ENCODE measurements around the gene AKAP13. TPM values are rescaled to one million over a fixed set of nuclear protein-coding genes. Genes with fewer than 3 reads are reported as not detected.

The AKAP13 gene
- total RNA-seq, 1 experiment from 2014 or later: 47.3 TPM

DNA sequence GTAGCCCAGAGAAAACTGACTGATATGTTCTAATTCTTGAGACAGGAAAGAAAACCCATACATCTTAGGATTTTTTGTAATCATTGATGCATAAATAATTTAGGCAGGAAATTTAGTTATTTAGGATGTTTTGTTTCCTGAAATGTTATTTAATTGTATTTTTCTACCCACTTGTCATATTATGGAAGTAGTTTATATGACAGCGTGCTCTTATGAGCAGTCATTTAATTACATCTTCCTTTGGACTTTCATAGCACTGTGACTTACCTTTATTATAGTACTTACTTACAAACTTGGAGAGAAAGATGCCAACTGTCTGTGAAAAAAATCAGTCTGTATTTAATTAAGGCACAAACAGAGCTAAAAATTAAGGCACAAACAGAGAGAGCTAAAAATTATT lies 65.0 kb downstream of the AKAP13 start:
- H2AK5ac ChIP-seq (ENCODE audit: insufficient read length, low read length): no peak overlapping the region
- Mint-ChIP-seq H3K36me3 (ENCODE audit: insufficient read depth in 1 of 3, low read depth in 3 of 3) (peaks cover 17 to 18% (median 18%) of the 10 kb centered on the region in 3 experiments), H3K4me1 (peaks cover 20 to 27% of the 10 kb centered on the region in 2 experiments), H3K27me3 (ENCODE audit: low read depth) (no peaks in the 10 kb centered on the region), H3K27ac (no peak overlapping the region; a peak in 1 of 7 replicates), H3K9me3 (peaks cover 17 to 26% of the 10 kb centered on the region in 2 experiments), H3K4me3 (no peak overlapping the region)
- no peaks in the 10 kb centered on the region for H3K79me1 ChIP-seq (ENCODE audit: insufficient read depth, low read depth, low read length, poor library complexity, severe bottlenecking)
- H3K27ac ChIP-seq (ENCODE audit: insufficient read length, low read depth, low read length): no peak overlapping the region
- H3K27me3 ChIP-seq (ENCODE audit: insufficient read depth, low read length): no peaks in the 10 kb centered on the region
- H3K56ac ChIP-seq (ENCODE audit: insufficient read length, low read depth, low read length): no peak overlapping the region
- H3K23me2 ChIP-seq (ENCODE audit: insufficient read length, low read depth, low read length, poor library complexity, severe bottlenecking): no peaks in the 10 kb centered on the region
- H2BK120ac ChIP-seq (ENCODE audit: low read depth, low read length, poor library complexity, severe bottlenecking): no peak overlapping the region
- H3K4me1 ChIP-seq (ENCODE audit: insufficient read depth, low read length): no peaks in the 10 kb centered on the region; the same call in 1 of the 2 replicates
- H2AFZ ChIP-seq (ENCODE audit: low read length): no peak overlapping the region
- H3K4ac ChIP-seq (ENCODE audit: low read depth, low read length): no peak overlapping the region
- DNase-seq: no peak
- no peak overlapping the region for H2BK20ac ChIP-seq (ENCODE audit: low read depth, low read length, poor library complexity, severe bottlenecking)
- no peak overlapping the region for H3K14ac ChIP-seq (ENCODE audit: insufficient read depth, low read length)
- H3K9ac ChIP-seq (ENCODE audit: extremely low read depth, insufficient read length, low read length): no peak overlapping the region
- TF ChIP-seq, protein P1, sequence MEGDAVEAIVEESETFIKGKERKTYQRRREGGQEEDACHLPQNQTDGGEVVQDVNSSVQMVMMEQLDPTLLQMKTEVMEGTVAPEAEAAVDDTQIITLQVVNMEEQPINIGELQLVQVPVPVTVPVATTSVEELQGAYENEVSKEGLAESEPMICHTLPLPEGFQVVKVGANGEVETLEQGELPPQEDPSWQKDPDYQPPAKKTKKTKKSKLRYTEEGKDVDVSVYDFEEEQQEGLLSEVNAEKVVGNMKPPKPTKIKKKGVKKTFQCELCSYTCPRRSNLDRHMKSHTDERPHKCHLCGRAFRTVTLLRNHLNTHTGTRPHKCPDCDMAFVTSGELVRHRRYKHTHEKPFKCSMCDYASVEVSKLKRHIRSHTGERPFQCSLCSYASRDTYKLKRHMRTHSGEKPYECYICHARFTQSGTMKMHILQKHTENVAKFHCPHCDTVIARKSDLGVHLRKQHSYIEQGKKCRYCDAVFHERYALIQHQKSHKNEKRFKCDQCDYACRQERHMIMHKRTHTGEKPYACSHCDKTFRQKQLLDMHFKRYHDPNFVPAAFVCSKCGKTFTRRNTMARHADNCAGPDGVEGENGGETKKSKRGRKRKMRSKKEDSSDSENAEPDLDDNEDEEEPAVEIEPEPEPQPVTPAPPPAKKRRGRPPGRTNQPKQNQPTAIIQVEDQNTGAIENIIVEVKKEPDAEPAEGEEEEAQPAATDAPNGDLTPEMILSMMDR (conservative IDR thresholded peaks at IDR 0.05): no peak
- H3K9me3 ChIP-seq (ENCODE audit: control insufficient read depth, low read depth, low read length): no peaks in the 10 kb centered on the region
- no peak overlapping the region for H3K4me2 ChIP-seq (ENCODE audit: insufficient read depth, insufficient read length, low read length)
- peaks cover 6% of the 10 kb centered on the region; the same call in 1 of the 2 replicates for H3K79me2 ChIP-seq (ENCODE audit: insufficient read depth, low read length)
- H2BK12ac ChIP-seq (ENCODE audit: insufficient read length, low read depth, low read length): no peak overlapping the region
- H4K20me1 ChIP-seq (ENCODE audit: control insufficient read depth, insufficient read depth, insufficient read length): no peaks in the 10 kb centered on the region
- no peak overlapping the region for H3K18ac ChIP-seq (ENCODE audit: insufficient read length, low read depth, low read length)
- no peak overlapping the region for H4K5ac ChIP-seq (ENCODE audit: insufficient read length, low read depth, low read length)
- no peak overlapping the region for H4K8ac ChIP-seq (replicated peaks; ENCODE audit: insufficient read length, low read depth, low read length)
- H2BK5ac ChIP-seq (ENCODE audit: insufficient read length, low read length): no peak overlapping the region
- no peak overlapping the region for H2BK15ac ChIP-seq (ENCODE audit: low read depth, low read length)
- H3T11ph ChIP-seq (ENCODE audit: low read length): no peak overlapping the region
- H3K23ac ChIP-seq (ENCODE audit: insufficient read length, low read depth, low read length): no peak overlapping the region
- H4K91ac ChIP-seq (ENCODE audit: insufficient read length, low read depth, low read length): no peak overlapping the region
- no CpG with 5 or more reads among the region's 1 CpG for WGBS (ENCODE audit: extremely low coverage, insufficient read length, low lambda C conversion rate)
